Suprapubic skin (tissue), 4 donors: ENCODE measurements around the gene OSBPL2. TPM values are rescaled to one million over a fixed set of nuclear protein-coding genes. Genes with fewer than 3 reads are reported as not detected.

Experiments used
- DNase-seq, 2 donors: peaks; one replicate each; pipeline ENCODE4 v3.0.0-alpha.2; 2019; ENCODE audit warnings: low spot score in 2 of 2
- H3K27ac ChIP-seq: fragments of 200-600 bp; sonication (generic); one replicate; pipeline ENCODE4 v1.5.1; 2019
- H3K27me3 ChIP-seq: fragments of 200-600 bp; sonication (generic); one replicate; pipeline ENCODE4 v1.5.1; 2019
- H3K36me3 ChIP-seq: fragments of 200-600 bp; sonication (generic); one replicate; pipeline ENCODE4 v1.5.1; 2019
- H3K4me1 ChIP-seq: fragments of 200-600 bp; sonication (generic); one replicate; pipeline ENCODE4 v1.5.1; 2019
- H3K4me3 ChIP-seq: fragments of 200-600 bp; sonication (generic); one replicate; pipeline ENCODE4 v1.5.1; 2019; ENCODE audit warnings: mild to moderate bottlenecking
- H3K9me3 ChIP-seq: fragments of 200-600 bp; sonication (generic); one replicate; pipeline ENCODE4 v1.5.1; 2019
- CTCF ChIP-seq, 2 donors: fragments of 200-600 bp in 1 of 2; fragments of 450-650 bp in 1 of 2; sonication (generic) in 1 of 2; IDR thresholded peaks; one replicate each; pipeline ENCODE4 v1.5.1; 2016 to 2019; ENCODE audit warnings: antibody characterized with exemption in 2 of 2, mild to moderate bottlenecking in 1 of 2, moderate library complexity in 1 of 2
- EP300 ChIP-seq: sonication (generic); formaldehyde crosslinking; IDR thresholded peaks from one replicate; pipeline ENCODE4 v1.6.1; 2017; ENCODE audit warnings: antibody characterized with exemption
- POLR2A ChIP-seq, 2 donors: fragments of 450-650 bp; IDR thresholded peaks; one replicate each; pipeline ENCODE4 v1.6.1; 2017; ENCODE audit warnings: antibody characterized with exemption in 2 of 2, mild to moderate bottlenecking in 2 of 2, moderate library complexity in 2 of 2
- POLR2AphosphoS5 ChIP-seq, 3 donors: sonication (generic); formaldehyde crosslinking; IDR thresholded peaks; one replicate each; pipeline ENCODE4 v1.6.1; 2017; ENCODE audit warnings: antibody characterized with exemption in 3 of 3
- WGBS: methylation state at CpG from one replicate; pipeline ENCODE4 v1.1.5; 2018; 5-methylcytosine and 5-hydroxymethylcytosine counted together
- total RNA-seq, 4 donors: library from RNA; depleted of rRNA; stranded (reverse); fragments of >200 nt; gene quantifications; one replicate each; pipeline ENCODE4 v1.1.0, GENCODE V29; 2016

Gene OSBPL2
- total RNA-seq, 4 donors from 2014 or later, result 78.1 to 132 (median 84.0) TPM

GRCh38 chr20:62308102-62308822 lies 69.9 kb downstream of the OSBPL2 start:
- no peak for DNase-seq
- no peak overlapping the region for H3K27ac ChIP-seq
- H3K4me3 ChIP-seq, result no peak overlapping the region
- TF ChIP-seq EP300 (no peak), POLR2AphosphoS5 (IDR thresholded peaks at IDR 0.05) (no peak), CTCF (IDR thresholded peaks at IDR 0.05) (no peak), POLR2A (IDR thresholded peaks at IDR 0.05) (no peak)
- WGBS, result 73% methylated on average over 26 of the region's 29 CpGs
- no peaks in the 10 kb centered on the region for H3K27me3 ChIP-seq
- H3K36me3 ChIP-seq, result peaks cover 65% of the 10 kb centered on the region
- no peaks in the 10 kb centered on the region for H3K9me3 ChIP-seq
- peaks cover 50% of the 10 kb centered on the region for H3K4me1 ChIP-seq

DNA sequence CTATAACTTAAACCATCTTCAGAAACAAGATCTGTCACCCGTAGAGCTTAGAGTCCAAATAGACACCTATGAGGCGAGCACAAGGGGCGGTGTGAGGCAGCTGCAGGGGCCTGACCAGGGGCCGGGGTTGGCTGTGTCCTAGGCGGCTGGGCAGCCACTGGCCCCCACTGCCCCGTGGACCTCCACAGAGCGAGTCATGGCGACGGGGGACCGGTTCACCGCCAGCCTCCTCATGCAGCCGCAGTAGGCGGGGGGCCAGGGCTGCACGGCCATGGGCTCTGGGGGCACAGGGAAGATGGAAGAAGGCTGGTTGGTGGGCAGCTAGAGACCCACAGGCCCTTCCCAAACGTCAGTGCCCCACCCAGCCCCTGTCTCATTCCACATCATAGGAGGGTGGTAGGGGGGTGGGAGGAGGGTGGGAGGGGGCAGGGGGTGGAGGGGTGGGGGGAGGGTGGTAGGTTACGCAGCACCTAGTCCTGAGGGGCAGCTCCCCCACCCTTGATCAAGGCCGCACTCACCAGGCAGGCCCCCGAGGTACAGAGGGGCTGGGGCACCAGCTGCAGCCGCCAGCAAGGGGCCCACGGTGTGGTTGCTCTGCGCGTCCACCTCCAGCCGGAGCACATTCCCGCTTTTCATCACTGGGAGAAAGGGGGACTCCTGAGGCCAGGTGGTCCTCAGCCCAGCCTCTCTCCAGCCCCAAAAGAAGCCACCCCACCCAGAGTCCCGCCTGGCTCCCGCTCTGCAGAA lies 71.0 kb downstream of the OSBPL2 start:
- Histone ChIP-seq H3K9me3 (no peaks in the 10 kb centered on the region), H3K4me1 (peaks cover 42% of the 10 kb centered on the region), H3K27ac (no peak overlapping the region), H3K36me3 (peaks cover 73% of the 10 kb centered on the region), H3K4me3 (no peak overlapping the region), H3K27me3 (no peaks in the 10 kb centered on the region)
- TF ChIP-seq EP300 (no peak), CTCF (IDR thresholded peaks at IDR 0.05) (no peak), POLR2A (IDR thresholded peaks at IDR 0.05) (no peak), POLR2AphosphoS5 (IDR thresholded peaks at IDR 0.05) (no peak)
- no peak for DNase-seq
- 87% methylated on average over 24 of the region's 26 CpGs for WGBS

- Histone ChIP-seq H3K4me1 (peaks cover 34% of the 10 kb centered on the region), H3K9me3 (no peaks in the 10 kb centered on the region), H3K27me3 (no peaks in the 10 kb centered on the region), H3K27ac (no peak overlapping the region), H3K4me3 (no peak overlapping the region), H3K36me3 (peaks cover 81% of the 10 kb centered on the region)
- WGBS, result 67% methylated on average over 8 of the region's 29 CpGs
- TF ChIP-seq EP300, result no peak
- TF ChIP-seq POLR2A (IDR thresholded peaks at IDR 0.05), result no peak
- no peak for TF ChIP-seq CTCF (IDR thresholded peaks at IDR 0.05)
- TF ChIP-seq POLR2AphosphoS5 (IDR thresholded peaks at IDR 0.05), result no peak
- DNase-seq, result no peak
Observed at GRCh38 chr20:62309947-62310756, 71.8 kb downstream of the OSBPL2 start.

- TF ChIP-seq EP300 (no peak), POLR2AphosphoS5 (IDR thresholded peaks at IDR 0.05) (no peak), CTCF (IDR thresholded peaks at IDR 0.05) (no peak), POLR2A (IDR thresholded peaks at IDR 0.05) (no peak)
- DNase-seq, result no peak
- H3K27me3 ChIP-seq, result no peaks in the 10 kb centered on the region
- peaks cover 28% of the 10 kb centered on the region for H3K4me1 ChIP-seq
- no peak overlapping the region for H3K27ac ChIP-seq
- peaks cover 87% of the 10 kb centered on the region for H3K36me3 ChIP-seq
- no peaks in the 10 kb centered on the region for H3K9me3 ChIP-seq
- WGBS, result 75% methylated on average over 20 of the region's 25 CpGs
- no peak overlapping the region for H3K4me3 ChIP-seq
Observed at GRCh38 chr20:62310757-62311121, 72.4 kb downstream of the OSBPL2 start.
